HG03378 (cell line): ENCODE data around the gene LTB4R2.
"Not testable (repeated sequence)": the region's sequence is repeated elsewhere in the genome, so short reads cannot be mapped to it uniquely, and the experiment has no call there.

ENCODE experiments used
- ATAC-seq: cut with Tn5 transposase; IDR thresholded peaks from one replicate; pipeline ENCODE4 v1.9.1; 2021; ENCODE audit warnings: mild to moderate bottlenecking, moderate library complexity; ENCODE audit not compliant: unreplicated experiment

LTB4R2 gene

DNA sequence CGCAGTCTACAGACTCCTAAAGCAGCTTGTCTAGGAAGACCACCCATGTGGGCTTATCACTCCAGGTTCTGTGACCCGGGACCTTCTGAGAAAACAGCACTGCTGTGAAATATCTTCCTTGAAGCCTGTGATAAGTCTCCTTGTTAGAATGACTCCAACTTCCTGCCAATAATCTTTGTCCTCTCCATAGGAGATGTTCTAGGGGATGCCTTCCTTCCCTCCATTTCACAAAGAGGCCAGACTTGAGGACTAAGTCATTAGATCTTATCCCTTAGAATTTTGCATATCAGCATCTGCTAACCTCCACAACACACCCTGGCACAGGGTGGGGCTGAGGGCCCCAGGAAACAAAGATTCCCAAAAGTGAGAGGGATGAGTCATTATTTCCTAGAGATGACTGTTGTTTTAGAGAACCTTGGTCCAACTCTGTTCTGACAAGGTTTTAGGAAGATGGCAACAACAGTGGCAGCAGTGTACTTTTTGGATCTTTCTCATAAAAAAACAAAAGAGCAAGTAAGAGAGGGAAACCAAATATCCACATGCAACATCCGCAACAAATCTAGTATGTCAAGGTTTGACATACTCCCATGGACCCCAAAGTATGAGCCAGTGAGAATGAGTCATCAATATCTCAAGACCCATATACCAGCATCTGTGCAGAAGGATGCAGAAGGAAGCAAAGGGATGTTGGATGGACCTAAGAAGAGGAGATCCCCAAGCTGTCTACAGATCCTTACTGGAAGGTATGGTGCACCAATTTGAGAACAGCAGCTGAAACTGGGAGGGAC, 7.4 kb downstream of the LTB4R2 start:
- no peak for ATAC-seq

DNA sequence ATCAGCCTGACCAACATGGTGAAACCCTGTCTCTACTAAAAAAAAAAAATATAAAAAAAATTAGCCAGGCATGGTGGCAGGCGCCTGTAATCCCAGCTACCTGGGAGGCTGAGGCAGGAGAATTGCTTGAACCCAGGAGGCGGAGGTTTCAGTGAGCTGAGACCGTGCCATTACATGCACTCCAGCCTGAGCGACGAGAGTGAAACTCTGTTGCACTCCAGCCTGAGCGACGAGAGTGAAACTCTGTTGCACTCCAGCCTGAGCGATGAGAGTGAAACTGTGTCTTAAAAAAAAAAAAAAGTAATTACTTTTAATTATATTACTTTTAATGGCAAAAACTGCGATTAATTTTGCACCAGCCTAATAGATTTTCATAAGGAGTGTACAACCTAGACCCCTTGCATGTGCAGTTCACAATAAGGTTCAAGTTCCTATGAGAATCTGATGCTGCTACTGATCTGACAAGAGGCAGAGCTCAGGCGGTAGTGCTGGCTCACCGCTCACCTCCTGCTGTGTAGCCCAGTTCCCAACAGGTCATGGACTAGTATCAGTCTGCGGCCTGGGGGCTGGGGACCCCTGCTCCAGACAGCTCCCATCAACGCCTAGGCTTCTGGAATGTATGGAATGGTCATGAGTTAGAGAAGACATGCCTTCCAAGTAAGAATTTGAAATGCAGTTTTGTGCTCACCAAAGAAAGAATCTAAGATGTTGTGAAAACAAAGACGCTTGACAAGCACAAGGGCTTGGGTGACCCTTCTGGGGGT, 11.5 kb downstream of the LTB4R2 start:
- no peak for ATAC-seq

DNA sequence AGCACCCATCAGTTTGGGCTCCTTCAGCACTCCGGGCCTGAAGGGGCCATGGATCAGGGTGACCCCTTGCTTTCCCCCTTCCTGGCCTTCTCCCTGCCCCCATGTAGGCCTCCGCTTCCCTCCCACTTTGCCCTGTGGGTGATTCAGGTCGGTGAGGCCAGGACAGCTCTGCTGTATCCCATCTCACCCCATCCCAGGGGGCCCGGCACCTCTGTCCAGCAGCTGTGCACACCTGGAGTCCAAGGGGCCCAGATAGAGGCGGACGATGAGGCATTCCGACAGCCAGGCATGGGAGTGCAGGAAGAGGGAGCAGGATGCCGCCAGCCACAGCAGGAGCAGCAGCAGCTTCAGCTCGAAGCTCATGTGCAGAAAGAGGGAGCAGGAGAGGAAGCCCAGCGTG, 12.7 kb downstream of the LTB4R2 start:
- no peak for ATAC-seq

DNA sequence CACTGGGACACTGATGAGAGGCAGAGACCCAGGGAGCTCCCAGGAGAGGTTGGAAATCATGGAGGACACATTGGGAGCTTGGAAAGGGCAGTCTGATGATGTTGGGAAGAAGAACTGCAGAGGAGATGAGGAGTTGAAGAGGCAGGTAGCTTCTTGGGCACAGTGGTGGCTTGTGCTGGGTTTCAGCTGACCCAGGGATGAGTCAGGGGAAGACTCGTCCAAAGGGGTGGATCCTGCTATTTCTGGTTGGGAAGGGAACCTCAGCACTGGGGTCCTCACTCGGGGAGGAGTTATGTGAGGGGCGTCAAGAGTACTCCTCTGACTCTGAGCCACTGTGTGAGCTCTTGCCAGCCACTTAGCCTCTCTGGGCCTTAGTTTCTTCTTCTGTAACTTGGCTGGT, 13.4 kb downstream of the LTB4R2 start:
- no peak for ATAC-seq

DNA sequence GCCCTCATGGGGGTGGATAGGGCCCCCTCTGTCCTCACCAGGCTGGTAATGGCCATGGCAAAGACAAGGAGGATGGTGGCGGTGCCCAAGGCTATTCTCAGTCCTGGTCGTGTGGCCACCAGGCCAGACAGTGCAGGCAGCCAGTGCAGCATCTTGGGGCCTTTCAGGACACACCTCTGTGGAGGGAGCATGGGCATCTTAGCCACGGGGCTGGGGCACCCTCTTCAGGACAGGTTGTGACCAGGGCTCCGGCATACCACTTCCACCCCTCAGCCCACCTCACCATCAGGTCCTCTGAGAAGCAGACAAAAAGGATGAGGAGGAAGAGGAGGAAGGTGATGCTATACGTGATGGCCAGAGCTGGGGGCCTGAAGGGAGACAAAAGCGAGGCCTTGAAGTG, 14.1 kb downstream of the LTB4R2 start:
- ATAC-seq: no peak

GRCh38 chr14:24325041-24325530, 15.1 kb downstream of the LTB4R2 start:
- no peak for ATAC-seq

DNA sequence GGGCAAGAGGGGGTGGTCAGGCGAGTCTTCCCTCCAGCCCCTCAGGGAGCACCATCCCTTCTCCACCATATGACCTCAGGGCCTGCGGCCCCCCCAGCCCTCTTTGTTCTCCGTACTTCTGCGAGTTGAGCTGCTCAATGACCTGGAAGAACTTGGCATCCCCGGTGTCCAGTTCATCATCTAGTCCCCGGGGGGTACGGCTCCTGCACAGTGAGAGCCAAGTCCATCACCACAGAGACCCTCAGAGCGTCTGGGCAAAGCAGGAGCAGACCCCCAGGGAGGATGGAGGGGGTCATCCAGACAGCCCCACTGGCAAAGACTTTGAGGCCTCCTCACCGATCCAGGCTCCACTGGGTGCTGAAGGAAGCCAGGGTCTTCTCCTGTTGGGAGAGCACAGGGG, 16.0 kb downstream of the LTB4R2 start:
- no peak for ATAC-seq

- no peak for ATAC-seq
These were observed 17.4 kb downstream of the LTB4R2 start for GRCh38 chr14:24327303-24327702.

DNA sequence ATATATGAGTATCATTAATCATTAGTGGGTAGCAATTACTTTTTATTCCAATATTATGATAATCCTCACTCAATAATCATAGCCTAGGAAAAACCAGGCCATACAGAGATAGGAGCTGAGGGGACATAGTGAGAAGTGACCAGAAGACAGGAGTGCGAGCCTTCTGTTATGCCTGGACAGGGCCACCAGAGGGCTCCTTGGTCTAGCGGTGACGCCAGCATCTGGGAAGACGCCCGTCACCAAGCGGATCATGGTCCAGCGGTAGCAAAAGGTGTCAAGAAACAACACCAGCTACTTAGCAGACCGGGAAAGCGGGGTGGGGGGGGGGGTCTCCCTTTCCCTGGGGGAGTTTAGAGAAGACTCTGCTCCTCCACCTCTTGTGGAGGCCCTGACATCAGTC, 18.0 kb downstream of the LTB4R2 start:
- ATAC-seq: not testable (repeated sequence)

DNA sequence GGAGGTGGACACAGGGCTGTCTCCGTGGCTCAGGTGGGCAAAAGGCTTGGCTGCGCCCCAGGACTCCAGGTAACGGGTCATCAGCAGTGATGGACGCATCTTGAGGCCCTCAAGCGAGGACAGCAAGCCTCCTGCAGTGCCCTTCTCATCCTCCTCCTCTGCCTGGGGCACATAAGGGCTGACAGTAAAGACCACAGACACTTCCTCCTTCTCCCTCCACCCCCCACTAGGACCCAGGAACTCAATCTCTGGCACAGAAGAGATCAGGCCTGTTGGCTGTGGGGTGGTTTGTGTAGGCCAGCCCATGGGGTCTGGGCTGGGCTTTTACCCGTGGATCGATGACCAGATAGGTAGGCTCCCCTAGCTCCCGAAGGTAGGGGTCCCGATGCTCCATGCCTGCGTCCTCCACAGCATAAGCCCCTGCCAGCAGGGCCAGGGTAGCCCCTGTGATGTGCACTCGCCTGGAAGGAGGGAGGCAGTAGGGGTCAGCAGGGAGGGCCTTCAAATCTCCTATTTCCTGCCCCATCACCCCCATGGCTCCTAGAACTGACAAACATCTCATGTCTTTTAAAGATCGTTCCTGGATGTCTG, 19.2 kb downstream of the LTB4R2 start:
- ATAC-seq: no peak

- ATAC-seq: no peak
These were observed 19.8 kb downstream of the LTB4R2 start for GRCh38 chr14:24329736-24330135.

GRCh38 chr14:24330973-24331674, 21.2 kb downstream of the LTB4R2 start:
- ATAC-seq: no peak

DNA sequence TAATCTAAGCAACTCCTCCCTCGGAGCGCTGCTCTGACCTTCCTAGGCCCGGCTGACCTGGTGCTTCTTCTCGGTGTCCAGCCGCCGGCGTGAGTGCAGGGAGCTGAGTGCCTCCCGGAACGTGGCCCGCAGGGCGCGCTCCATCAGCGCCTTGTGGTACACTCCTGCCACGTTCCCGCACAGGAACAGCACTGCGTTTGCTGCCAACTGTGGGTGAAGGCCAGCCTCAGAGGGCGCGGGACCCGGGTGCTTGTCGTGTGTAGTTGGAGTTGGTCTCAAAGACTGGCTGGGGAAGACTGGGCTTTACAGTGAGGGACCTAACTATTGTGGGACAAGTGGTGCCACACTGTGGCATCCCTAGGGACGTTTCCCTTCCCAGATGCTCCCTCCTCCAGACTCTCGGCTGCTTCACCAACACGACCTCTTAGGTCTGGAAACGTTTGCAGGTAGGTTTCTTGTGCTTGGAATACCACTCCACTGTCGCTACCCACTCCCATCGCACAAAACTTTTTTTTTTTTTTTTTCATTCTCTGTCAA, 21.9 kb downstream of the LTB4R2 start:
- ATAC-seq: no peak

- ATAC-seq: peak; percentile 76
These were observed 22.5 kb downstream of the LTB4R2 start for GRCh38 chr14:24332268-24332993.

GRCh38 chr14:24334431-24335291, 24.7 kb downstream of the LTB4R2 start, which contains the start of gene ADCY4:
Gene ADCY4 (minus strand): TSS chr14:24335071. CDS start chr14:24334652, 419 bp downstream.
- ATAC-seq: no peak

- ATAC-seq: no peak
These were observed 25.7 kb downstream of the LTB4R2 start for GRCh38 chr14:24335461-24336171.

DNA sequence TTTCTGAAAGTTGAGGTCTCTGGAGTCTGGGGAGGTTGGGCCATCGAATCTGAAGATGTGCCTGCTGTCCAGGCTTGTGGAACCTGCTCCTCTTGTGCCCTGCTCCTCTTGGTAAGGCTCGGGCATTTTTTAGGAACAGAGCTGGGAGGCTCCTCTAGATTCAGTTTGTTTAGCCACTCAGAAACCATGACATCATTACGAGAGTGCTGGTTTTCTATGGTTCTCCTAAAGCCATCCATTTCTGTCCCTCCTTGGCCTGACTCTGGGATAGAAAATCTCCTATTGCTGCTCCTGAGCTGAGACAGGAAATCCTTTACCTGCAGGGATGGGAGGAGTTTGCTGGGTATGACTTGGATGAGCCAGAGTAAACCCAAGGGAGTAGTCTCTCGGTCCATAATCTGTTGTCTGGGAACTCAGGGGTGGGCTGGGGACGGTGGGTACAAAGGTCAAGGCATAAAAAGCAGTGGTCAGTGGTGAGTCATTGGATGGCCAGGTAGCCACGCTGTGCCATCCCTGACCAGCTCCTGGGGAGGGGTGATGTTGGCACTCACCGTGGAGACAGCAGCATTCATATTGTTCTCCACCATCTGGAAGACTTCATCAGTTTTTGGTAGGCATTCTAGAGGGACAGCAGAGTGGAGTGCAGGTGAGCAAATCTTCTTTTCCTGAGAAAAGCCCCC, 27.3 kb downstream of the LTB4R2 start:
- ATAC-seq: no peak

- no peak for ATAC-seq
These were observed 27.9 kb downstream of the LTB4R2 start for GRCh38 chr14:24337824-24338175.
